B cell (primary cell): ENCODE measurements around the gene CHD5.

Experiments used
- EZH2 ChIP-seq: IDR thresholded peaks from 2 replicates; pipeline ENCODE4 v1.6.1; 2012; ENCODE audit warnings: borderline replicate concordance, low read depth, mild to moderate bottlenecking, moderate library complexity, low read length; ENCODE audit not compliant: insufficient read depth, poor library complexity, severe bottlenecking
- TF ChIP-seq, protein P1 (sequence below): fragments of 200-600 bp; IDR thresholded peaks from one replicate; pipeline ENCODE4 v1.8.0; 2022; ENCODE audit warnings: antibody characterized with exemption, mild to moderate bottlenecking

DNA sequence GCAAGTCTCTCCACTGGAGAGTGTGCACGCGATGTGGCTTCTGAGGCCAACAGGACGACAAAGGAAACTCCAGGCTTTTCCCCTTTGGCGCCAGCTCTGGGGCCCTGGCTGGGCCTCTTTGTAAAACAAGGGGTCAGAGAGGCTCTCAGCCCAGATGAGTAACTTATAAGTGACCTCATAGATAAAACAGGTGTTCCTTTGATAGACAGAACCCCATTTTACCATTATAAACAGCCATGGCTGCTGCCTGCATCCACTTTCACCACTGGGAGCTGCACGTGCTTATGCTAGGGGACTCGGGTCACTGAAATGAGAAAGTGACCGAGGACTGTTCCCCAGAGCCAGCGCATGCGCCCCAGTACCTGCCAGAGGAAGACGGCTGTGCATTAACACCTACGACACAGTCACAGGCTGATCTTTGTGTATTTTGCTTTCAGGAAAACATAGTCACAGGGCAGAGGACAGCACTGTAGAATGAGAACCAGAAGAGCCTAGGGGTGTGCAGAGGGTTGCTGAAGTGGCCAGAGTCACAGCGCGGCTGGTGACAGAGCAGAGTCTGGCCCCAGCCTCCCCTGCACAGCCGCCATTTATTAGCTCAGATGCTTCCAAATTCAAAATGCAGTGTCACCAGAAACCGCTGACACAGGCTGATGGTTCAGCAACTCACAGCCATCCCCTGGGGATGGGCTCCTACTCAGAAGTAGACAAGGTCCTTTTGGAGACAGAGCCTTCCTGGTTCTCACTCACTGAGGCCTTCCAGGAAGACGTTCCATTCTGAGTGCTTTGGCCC lies 38.4 kb upstream of the CHD5 start:
- TF ChIP-seq, protein P1, sequence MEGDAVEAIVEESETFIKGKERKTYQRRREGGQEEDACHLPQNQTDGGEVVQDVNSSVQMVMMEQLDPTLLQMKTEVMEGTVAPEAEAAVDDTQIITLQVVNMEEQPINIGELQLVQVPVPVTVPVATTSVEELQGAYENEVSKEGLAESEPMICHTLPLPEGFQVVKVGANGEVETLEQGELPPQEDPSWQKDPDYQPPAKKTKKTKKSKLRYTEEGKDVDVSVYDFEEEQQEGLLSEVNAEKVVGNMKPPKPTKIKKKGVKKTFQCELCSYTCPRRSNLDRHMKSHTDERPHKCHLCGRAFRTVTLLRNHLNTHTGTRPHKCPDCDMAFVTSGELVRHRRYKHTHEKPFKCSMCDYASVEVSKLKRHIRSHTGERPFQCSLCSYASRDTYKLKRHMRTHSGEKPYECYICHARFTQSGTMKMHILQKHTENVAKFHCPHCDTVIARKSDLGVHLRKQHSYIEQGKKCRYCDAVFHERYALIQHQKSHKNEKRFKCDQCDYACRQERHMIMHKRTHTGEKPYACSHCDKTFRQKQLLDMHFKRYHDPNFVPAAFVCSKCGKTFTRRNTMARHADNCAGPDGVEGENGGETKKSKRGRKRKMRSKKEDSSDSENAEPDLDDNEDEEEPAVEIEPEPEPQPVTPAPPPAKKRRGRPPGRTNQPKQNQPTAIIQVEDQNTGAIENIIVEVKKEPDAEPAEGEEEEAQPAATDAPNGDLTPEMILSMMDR, result no peak
- no peak for TF ChIP-seq EZH2
